Measurements from ENCODE around the gene CENPE. TPM values are rescaled to one million over a fixed set of nuclear protein-coding genes. Genes with fewer than 3 reads are reported as not detected.

The CENPE gene
- total and polyA plus RNA-seq, 2 of the 8 experiments (the other 6 are each of a cell fraction or from before 2014, with no cell fraction given): 2.1 to 49.0 TPM

GRCh38 chr4:103204111-103204510, 6.0 kb upstream of the CENPE start:
- Histone ChIP-seq H2BK12ac (ENCODE audit: low read depth, low read length) (no peak overlapping the region), H4K8ac (ENCODE audit: extremely low read depth, insufficient read depth, low read length) (no peak overlapping the region), H2BK20ac (ENCODE audit: low read length) (no peak overlapping the region), H3K23me2 (ENCODE audit: low read depth, low read length) (no peaks in the 10 kb centered on the region; the same call in 1 of the 2 replicates), H4K20me1 (replicated peaks in 1 of 2; ENCODE audit: control insufficient read depth in 1 of 2, insufficient read depth in 2 of 2, low read length in 2 of 2) (no peaks in the 10 kb centered on the region), H3K9me3 (ENCODE audit: insufficient read depth in 2 of 2, low read depth in 1 of 2, low read length in 1 of 2) (no peaks in the 10 kb centered on the region), H2BK15ac (ENCODE audit: low read length) (no peak overlapping the region), H3K23ac (ENCODE audit: insufficient read length) (no peak overlapping the region), H3K79me1 (ENCODE audit: low read depth, low read length) (no peaks in the 10 kb centered on the region), H3K27me3 (replicated peaks in 1 of 4; ENCODE audit: control insufficient read depth in 3 of 4, extremely low read depth in 1 of 4, insufficient read depth in 3 of 4, low read length in 3 of 4) (no peaks in the 10 kb centered on the region), H3K18ac (ENCODE audit: extremely low read depth, low read length) (no peak overlapping the region), H3K4me1 (replicated peaks in 1 of 4; ENCODE audit: control insufficient read depth in 3 of 4, insufficient read depth in 4 of 4, low read length in 3 of 4) (no peaks in the 10 kb centered on the region), H3K4me2 (ENCODE audit: insufficient read depth in 1 of 2, low read depth in 2 of 2, low read length in 2 of 2) (no peak overlapping the region), H3K36me3 (ENCODE audit: control insufficient read depth in 2 of 4, insufficient read depth in 4 of 4, low read length in 3 of 4) (no peaks in the 10 kb centered on the region), H2AFZ (ENCODE audit: low read length) (no peak overlapping the region), H3K56ac (replicated peaks; ENCODE audit: insufficient read length, low read depth, low read length) (no peak overlapping the region), H3K4me3 (ENCODE audit: extremely low read depth in 1 of 4, insufficient read depth in 2 of 4, low read depth in 3 of 4, low read length in 4 of 4) (no peak overlapping the region), H3K14ac (ENCODE audit: insufficient read length) (no peak overlapping the region), H3K79me2 (ENCODE audit: control insufficient read depth in 1 of 2, insufficient read depth in 2 of 2, low read length in 2 of 2) (no peaks in the 10 kb centered on the region), H2AK5ac (ENCODE audit: low read depth, low read length) (no peak overlapping the region), H3K4ac (replicated peaks; ENCODE audit: insufficient read length, low read depth, low read length) (no peak overlapping the region), H2BK5ac (ENCODE audit: low read depth, low read length) (no peak overlapping the region), H4K91ac (replicated peaks; ENCODE audit: insufficient read length, low read length) (no peak overlapping the region), H3K27ac (ENCODE audit: low read depth, low read length) (no peak overlapping the region), H4K5ac (ENCODE audit: insufficient read length, low read depth, low read length) (no peak overlapping the region), H2BK120ac (replicated peaks; ENCODE audit: low read depth, low read length) (no peak overlapping the region), H3K9ac (replicated peaks in 1 of 4; ENCODE audit: extremely low read depth in 1 of 4, low read depth in 3 of 4, low read length in 3 of 4) (no peak overlapping the region)
- ChIA-PET POLR2A (ENCODE audit: partially characterized antibody) (no interaction called here), CTCF (ENCODE audit: partially characterized antibody) (interaction anchor here (1.1 to 1.7 kb wide), 6 partner anchors 575 to 729 kb away, joined by 4 to 10 read pairs (median 6); no protein-coding TSS in a partner anchor)
- DNase-seq (ENCODE audit: low read depth in 1 of 2, low spot score in 2 of 2) (no peak), FAIRE-seq (no peak)
- WGBS, 2 experiments (ENCODE audit: extremely low coverage in 1 of 2, insufficient coverage in 1 of 2, insufficient read length in 1 of 2, insufficient replicate concordance in 2 of 2, low coverage in 1 of 2, low lambda C conversion rate in 2 of 2, missing lambda C conversion rate in 1 of 2): 96% methylated on average over 1 of the region's 1 CpG; no CpG with 5 or more reads in 1 of the 2 experiments
- TF ChIP-seq RAD21 (IDR thresholded peaks at IDR 0.05 in 1 of 2, conservative IDR thresholded peaks at IDR 0.05 in 1 of 2; ENCODE audit: low read depth in 2 of 2, low read length in 2 of 2) (peak; percentile 78 to 85), MAX (IDR thresholded peaks at IDR 0.05) (no peak), ASH2L (IDR thresholded peaks at IDR 0.05; ENCODE audit: low read length) (no peak), TBP (IDR thresholded peaks at IDR 0.05; ENCODE audit: low read depth, low read length) (no peak), SIN3A (conservative IDR thresholded peaks at IDR 0.05 in 1 of 2, IDR thresholded peaks at IDR 0.05 in 1 of 2; ENCODE audit: low read depth in 1 of 2, low read length in 2 of 2) (no peak), ZNF274 (IDR thresholded peaks at IDR 0.05; ENCODE audit: borderline replicate concordance, extremely low read depth, low read length) (no peak), KDM5A (IDR thresholded peaks at IDR 0.05; ENCODE audit: low read length) (no peak), KDM4A (IDR thresholded peaks at IDR 0.05; ENCODE audit: low read depth, low read length, severe bottlenecking) (no peak), MAFK (IDR thresholded peaks at IDR 0.05; ENCODE audit: low read depth, low read length) (no peak), POLR2A (IDR thresholded peaks at IDR 0.05; ENCODE audit: control extremely low read depth in 1 of 2, low read depth in 2 of 2, low read length in 2 of 2) (no peak), EZH2 (IDR thresholded peaks at IDR 0.05; ENCODE audit: low read depth, low read length, severe bottlenecking) (no peak), EGR1 (IDR thresholded peaks at IDR 0.05; ENCODE audit: borderline replicate concordance, low read depth, low read length) (no peak), SP2 (IDR thresholded peaks at IDR 0.05; ENCODE audit: low read length) (no peak), E2F6 (IDR thresholded peaks at IDR 0.05) (no peak)

Data from H1 (cell line).